HepG2 (cell line): ENCODE results near the gene WDR82. TPM values are rescaled to one million over a fixed set of nuclear protein-coding genes. Genes with fewer than 3 reads are reported as not detected.

ENCODE experiments used
- ATAC-seq: fragments of 200-7000 bp; cut with Tn5 transposase; 3 replicates; pipeline ENCODE4 v1.9.1; 2020; ENCODE audit warnings: mild to moderate bottlenecking, moderate library complexity
- BruUV-seq: library from RNA; stranded (reverse); fragments of 400-500 nt; replicated peaks from 2 replicates; lab custom pipeline; 2021; lab: Mats Ljungman, UMichigan
- CTCF ChIA-PET: fragments of 300-600 bp; formaldehyde crosslinking; extraction: SDS; loops from one replicate; lab custom pipeline; 2021; ENCODE audit warnings: low total read pairs, inconsistent platforms, low intra/inter-chr PET ratio; lab: Yijun Ruan, JAX
- POLR2A ChIA-PET: fragments of 350-600 bp; sonication (Branson Sonifier 250); formaldehyde crosslinking; loops from one replicate; lab custom pipeline; 2020; ENCODE audit warnings: antibody characterized with exemption, inconsistent platforms; lab: Yijun Ruan, JAX
- DNase-seq: peaks from one replicate; pipeline ENCODE4 v3.0.0-alpha.2; 2015; ENCODE audit warnings: low spot score
- FAIRE-seq: peaks from 3 replicates; lab custom pipeline; 2011; peaks lifted over from hg19 to GRCh38; lab: Jason Lieb, UNC
- H2AFZ ChIP-seq: one replicate; pipeline ENCODE4 v1.6.1; 2011; ENCODE audit warnings: low read length, inconsistent platforms
- H3K27ac ChIP-seq: fragments of 300-600 bp; 3 replicates; pipeline ENCODE4 v1.8.0; 2011; ENCODE audit warnings: mixed run types, mild to moderate bottlenecking, mixed read lengths, low read length, inconsistent platforms; ENCODE audit not compliant: insufficient read depth; ENCODE audit errors: extremely low read length
- H3K27me3 ChIP-seq, 2 experiments: fragments of 200-600 bp in 1 of 2; 2 replicates in 1 of 2; 3 replicates in 1 of 2; pipeline versions ENCODE4 v1.6.0 to v1.8.0; 2011; ENCODE audit warnings: low read length in 2 of 2, mild to moderate bottlenecking in 2 of 2, moderate library complexity in 2 of 2, inconsistent platforms in 1 of 2; ENCODE audit not compliant: insufficient read depth in 2 of 2, control insufficient read depth in 1 of 2
- H3K36me3 ChIP-seq, 2 experiments: fragments of 200-600 bp in 1 of 2; replicated peaks in 1 of 2; 2 replicates in 1 of 2; 3 replicates in 1 of 2; pipeline versions ENCODE4 v1.5.1 to v1.8.0; 2011; ENCODE audit warnings: low read length in 2 of 2, inconsistent platforms in 1 of 2; ENCODE audit not compliant: insufficient read depth in 2 of 2, control insufficient read depth in 1 of 2
- H3K4me1 ChIP-seq: 2 replicates; pipeline ENCODE4 v1.5.1; 2012; ENCODE audit warnings: low read length, inconsistent platforms; ENCODE audit not compliant: insufficient read depth
- H3K4me2 ChIP-seq: 2 replicates; pipeline ENCODE4 v1.6.0; 2011; ENCODE audit warnings: low read depth, low read length, inconsistent platforms
- H3K4me3 ChIP-seq, 3 experiments: fragments of 200-600 bp in 1 of 3; sonication (generic), shearing (Covaris generic) in 1 of 3; replicated peaks in 1 of 3; 2 replicates each; pipeline ENCODE4 v1.5.1; 2011 to 2016; ENCODE audit warnings: low read length in 3 of 3, inconsistent platforms in 2 of 3, low read depth in 2 of 3, mild to moderate bottlenecking in 2 of 3, control low read depth in 1 of 3, mixed read lengths in 1 of 3; ENCODE audit not compliant: insufficient read depth in 1 of 3
- H3K79me2 ChIP-seq: one replicate; pipeline ENCODE4 v1.6.1; 2011; ENCODE audit warnings: low read length, inconsistent platforms; ENCODE audit not compliant: insufficient read depth
- H3K9ac ChIP-seq: 2 replicates; pipeline ENCODE4 v1.6.0; 2011; ENCODE audit warnings: mild to moderate bottlenecking, low read depth, low read length, inconsistent platforms; ENCODE audit not compliant: insufficient read depth
- H3K9me3 ChIP-seq: 2 replicates; pipeline ENCODE4 v1.5.1; 2012; ENCODE audit warnings: mild to moderate bottlenecking, low read length
- H4K20me1 ChIP-seq: 2 replicates; pipeline ENCODE4 v1.6.0; 2011; ENCODE audit warnings: inconsistent platforms, mild to moderate bottlenecking, low read length, moderate library complexity; ENCODE audit not compliant: insufficient read depth
- ARID2 ChIP-seq: sonication (generic); formaldehyde crosslinking; IDR thresholded peaks from 2 replicates; pipeline ENCODE4 v1.8.1; 2022; ENCODE audit warnings: mild to moderate bottlenecking, missing genetic modification reagents, borderline replicate concordance
- CAMTA2 ChIP-seq: sonication (generic); formaldehyde crosslinking; IDR thresholded peaks from 2 replicates; pipeline ENCODE4 v1.4.0; 2020; ENCODE audit warnings: mild to moderate bottlenecking, missing genetic modification reagents, borderline replicate concordance
- HDAC1 ChIP-seq: sonication (generic); formaldehyde crosslinking; IDR thresholded peaks from 2 replicates; pipeline ENCODE4 v1.5.1; 2020; ENCODE audit warnings: mild to moderate bottlenecking, missing genetic modification reagents
- MYC ChIP-seq: sonication (generic); formaldehyde crosslinking; IDR thresholded peaks from 2 replicates; pipeline ENCODE4 v1.9.0; 2021; ENCODE audit warnings: missing genetic modification reagents, borderline replicate concordance
- SOX5 ChIP-seq: IDR thresholded peaks from 2 replicates; pipeline ENCODE4 v1.6.1; 2016; ENCODE audit warnings: borderline replicate concordance
- ZNF337 ChIP-seq: sonication (generic); formaldehyde crosslinking; IDR thresholded peaks from 2 replicates; pipeline ENCODE4 v1.5.1; 2020; ENCODE audit warnings: missing genetic modification reagents, low read depth, mild to moderate bottlenecking, borderline replicate concordance
- ZNF547 ChIP-seq: sonication (generic); formaldehyde crosslinking; IDR thresholded peaks from 2 replicates; pipeline ENCODE4 v1.5.1; 2020; ENCODE audit warnings: mild to moderate bottlenecking, missing genetic modification reagents
- ZNF605 ChIP-seq: sonication (generic); formaldehyde crosslinking; IDR thresholded peaks from 2 replicates; pipeline ENCODE4 v1.8.0; 2022; ENCODE audit warnings: mild to moderate bottlenecking, missing genetic modification reagents
- ZNF678 ChIP-seq: sonication (generic); formaldehyde crosslinking; IDR thresholded peaks from 2 replicates; pipeline ENCODE4 v1.4.0; 2020; ENCODE audit warnings: mild to moderate bottlenecking, missing genetic modification reagents
- ZNF768 ChIP-seq: sonication (generic); formaldehyde crosslinking; IDR thresholded peaks from 2 replicates; pipeline ENCODE4 v1.4.0; 2020; ENCODE audit warnings: missing genetic modification reagents
- ZNF800 ChIP-seq: sonication (generic); formaldehyde crosslinking; IDR thresholded peaks from 2 replicates; pipeline ENCODE4 v1.4.0; 2020; ENCODE audit warnings: missing genetic modification reagents
- WGBS: methylation state at CpG from one replicate; pipeline ENCODE4 v1.1.6; 2017; ENCODE audit warnings: low lambda C conversion rate; 5-methylcytosine and 5-hydroxymethylcytosine counted together
- in situ Hi-C: cut with HindIII; loops from 2 replicates; pipeline ENCODE4 v1.10.0; 2017; ENCODE audit warnings: low pct_unique_long_range_greater_than_20kb; ENCODE audit not compliant: extremely low pct_ligation_motif_present
- intact Hi-C: fragments of 100-400 bp; cut with micrococcal nuclease; formaldehyde crosslinking; loops from one replicate; pipeline ENCODE4 v1.10.0; 2022; ENCODE audit not compliant: unreplicated experiment
- polyA plus RNA-seq, 8 experiments: library from polyadenylated mRNA; depleted of rRNA in 3 of 8; stranded (reverse) in 7 of 8; unstranded in 1 of 8; fragments of >200 nt; fragmentation: Illumina TruSeq in 4 of 8; extraction: Trizol in 4 of 8; gene quantifications; 2 replicates each; pipeline versions ENCODE4 v1.2.1 to v1.2.3, GENCODE V29; 2011 to 2016; ENCODE audit warnings: low read depth in 4 of 8, missing spikeins in 1 of 8, mixed read lengths in 1 of 8; ENCODE audit not compliant: insufficient read depth in 1 of 8
- total RNA-seq, 5 experiments: library from RNA; depleted of rRNA; stranded (reverse); fragments of >200 nt; fragmentation: Illumina TruSeq; extraction: Trizol; gene quantifications; 2 replicates each; pipeline ENCODE4 v1.2.3, GENCODE V29; 2016; ENCODE audit warnings: low read depth in 1 of 5
- TF ChIP-seq, protein P1 (sequence below): sonication (generic); formaldehyde crosslinking; IDR thresholded peaks from 2 replicates; pipeline ENCODE4 v1.5.0; 2020; ENCODE audit warnings: mild to moderate bottlenecking, missing genetic modification reagents
- TF ChIP-seq, protein P2 (sequence below): sonication (generic); formaldehyde crosslinking; conservative IDR thresholded peaks from 2 replicates; pipeline ENCODE4 v1.4.0; 2020; ENCODE audit warnings: missing genetic modification reagents

Gene WDR82
- total and polyA plus RNA-seq, 2 of the 13 experiments (the other 11 are each of a cell fraction or from before 2014, with no cell fraction given) = 39.1 to 59.5 TPM

GRCh38 chr3:52306978-52307377 lies 28.5 kb upstream of the WDR82 start:
- CTCF ChIA-PET = no interaction called here
- WGBS = 80% methylated on average over 1 of the region's 4 CpGs
- FAIRE-seq (no peak), DNase-seq (no peak)
- peaks cover 57% of the 10 kb centered on the region for H3K4me1 ChIP-seq
- no peaks in the 10 kb centered on the region for H3K9me3 ChIP-seq
- H4K20me1 ChIP-seq = no peaks in the 10 kb centered on the region; the same call in 1 of the 2 replicates
- in situ Hi-C loops = no loop called here
- no peak for TF ChIP-seq MYC
- TF ChIP-seq ZNF768 (CRISPR knock-in tag) = peak; percentile 95
- TF ChIP-seq, all 625 proteins: peak for 1
- intact Hi-C loops = no loop called here
- no peak overlapping the region for H3K9ac ChIP-seq
- H3K4me2 ChIP-seq = peak overlapping the region; percentile 49
- POLR2A ChIA-PET = interaction anchor here (1.1 to 3.3 kb wide), 6 partner anchors 8 to 141 kb away, joined by 3 to 26 read pairs (median 11); partner anchors contain the start of gene WDR82
- ATAC-seq = no peak
- H3K27ac ChIP-seq = no peak overlapping the region
- BruUV-seq = no TSS peak
- no peak overlapping the region for H2AFZ ChIP-seq
- H3K36me3 ChIP-seq = no peaks in the 10 kb centered on the region
- H3K4me3 ChIP-seq = peak overlapping the region in 1 of 3 experiments; percentile 29; a peak in 1 of 6 replicates
- H3K79me2 ChIP-seq = no peaks in the 10 kb centered on the region
- no peaks in the 10 kb centered on the region for H3K27me3 ChIP-seq

DNA sequence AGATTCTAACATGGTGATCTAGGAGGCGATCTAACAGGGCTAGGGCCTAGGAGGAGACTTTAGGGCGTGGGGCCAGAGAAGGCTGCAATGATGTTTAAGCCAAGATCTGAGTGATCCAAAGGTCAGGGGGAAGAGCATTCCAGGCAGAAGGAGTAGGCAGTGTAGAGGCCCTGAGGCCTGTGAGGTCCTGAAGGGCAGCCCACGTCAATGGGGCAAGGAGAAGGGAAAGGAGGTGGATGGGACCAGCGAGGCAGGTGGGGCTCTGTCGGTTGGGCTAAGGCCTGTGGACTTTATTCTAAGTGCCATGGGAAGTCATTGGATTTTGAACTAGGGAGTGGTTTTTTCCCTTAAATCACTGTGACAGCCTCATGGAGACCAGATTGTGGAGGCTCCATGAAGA lies 27.5 kb upstream of the WDR82 start:
- H2AFZ ChIP-seq = no peak overlapping the region
- no peaks in the 10 kb centered on the region for H3K27me3 ChIP-seq
- BruUV-seq = no TSS peak
- no peak for ATAC-seq
- no peaks in the 10 kb centered on the region for H3K9me3 ChIP-seq
- POLR2A ChIA-PET = no interaction called here
- H3K36me3 ChIP-seq = no peaks in the 10 kb centered on the region
- H3K4me3 ChIP-seq = no peak overlapping the region
- no peak overlapping the region for H3K27ac ChIP-seq
- WGBS = 78% methylated on average over 5 of the region's 5 CpGs
- H3K4me2 ChIP-seq = no peak overlapping the region
- TF ChIP-seq ARID2 (no peak), HDAC1 (CRISPR knock-in tag) (no peak), ZNF605 (CRISPR knock-in tag) (no peak), ZNF337 (CRISPR knock-in tag) (no peak), SOX5 (CRISPR knock-in tag) (no peak), CAMTA2 (CRISPR knock-in tag) (no peak), ZNF678 (CRISPR knock-in tag) (no peak), ZNF800 (CRISPR knock-in tag) (no peak), ZNF547 (CRISPR knock-in tag) (no peak)
- TF ChIP-seq, protein P1, sequence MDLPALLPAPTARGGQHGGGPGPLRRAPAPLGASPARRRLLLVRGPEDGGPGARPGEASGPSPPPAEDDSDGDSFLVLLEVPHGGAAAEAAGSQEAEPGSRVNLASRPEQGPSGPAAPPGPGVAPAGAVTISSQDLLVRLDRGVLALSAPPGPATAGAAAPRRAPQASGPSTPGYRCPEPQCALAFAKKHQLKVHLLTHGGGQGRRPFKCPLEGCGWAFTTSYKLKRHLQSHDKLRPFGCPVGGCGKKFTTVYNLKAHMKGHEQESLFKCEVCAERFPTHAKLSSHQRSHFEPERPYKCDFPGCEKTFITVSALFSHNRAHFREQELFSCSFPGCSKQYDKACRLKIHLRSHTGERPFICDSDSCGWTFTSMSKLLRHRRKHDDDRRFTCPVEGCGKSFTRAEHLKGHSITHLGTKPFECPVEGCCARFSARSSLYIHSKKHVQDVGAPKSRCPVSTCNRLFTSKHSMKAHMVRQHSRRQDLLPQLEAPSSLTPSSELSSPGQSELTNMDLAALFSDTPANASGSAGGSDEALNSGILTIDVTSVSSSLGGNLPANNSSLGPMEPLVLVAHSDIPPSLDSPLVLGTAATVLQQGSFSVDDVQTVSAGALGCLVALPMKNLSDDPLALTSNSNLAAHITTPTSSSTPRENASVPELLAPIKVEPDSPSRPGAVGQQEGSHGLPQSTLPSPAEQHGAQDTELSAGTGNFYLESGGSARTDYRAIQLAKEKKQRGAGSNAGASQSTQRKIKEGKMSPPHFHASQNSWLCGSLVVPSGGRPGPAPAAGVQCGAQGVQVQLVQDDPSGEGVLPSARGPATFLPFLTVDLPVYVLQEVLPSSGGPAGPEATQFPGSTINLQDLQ (CRISPR knock-in tag) = no peak
- TF ChIP-seq, protein P2, sequence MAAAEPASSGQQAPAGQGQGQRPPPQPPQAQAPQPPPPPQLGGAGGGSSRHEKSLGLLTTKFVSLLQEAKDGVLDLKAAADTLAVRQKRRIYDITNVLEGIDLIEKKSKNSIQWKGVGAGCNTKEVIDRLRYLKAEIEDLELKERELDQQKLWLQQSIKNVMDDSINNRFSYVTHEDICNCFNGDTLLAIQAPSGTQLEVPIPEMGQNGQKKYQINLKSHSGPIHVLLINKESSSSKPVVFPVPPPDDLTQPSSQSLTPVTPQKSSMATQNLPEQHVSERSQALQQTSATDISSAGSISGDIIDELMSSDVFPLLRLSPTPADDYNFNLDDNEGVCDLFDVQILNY (CRISPR knock-in tag) = no peak
- TF ChIP-seq, all 625 proteins: peak for 0
- intact Hi-C loops (no loop called here), in situ Hi-C loops (no loop called here)
- no peak for FAIRE-seq
- H3K79me2 ChIP-seq = no peaks in the 10 kb centered on the region
- H4K20me1 ChIP-seq = no peaks in the 10 kb centered on the region; the same call in 1 of the 2 replicates
- no peak overlapping the region for H3K9ac ChIP-seq
- peaks cover 53% of the 10 kb centered on the region for H3K4me1 ChIP-seq
- CTCF ChIA-PET = no interaction called here
- DNase-seq = no peak
